Esophagus squamous epithelium (tissue), 4 donors: ENCODE results near the gene C2orf78.

Experiments used
- CTCF ChIP-seq, 6 experiments: fragments of 450-650 bp in 4 of 6; fragments of 200-600 bp in 2 of 6; sonication (generic) in 2 of 6; IDR thresholded peaks; one replicate each; pipeline ENCODE4 v1.5.1; 2016 to 2019; ENCODE audit warnings: antibody characterized with exemption in 6 of 6, mild to moderate bottlenecking in 4 of 6, moderate library complexity in 4 of 6
- POLR2A ChIP-seq, 4 donors: fragments of 450-650 bp; IDR thresholded peaks; one replicate each; pipeline ENCODE4 v1.6.1; 2017; ENCODE audit warnings: antibody characterized with exemption in 4 of 4, mild to moderate bottlenecking in 4 of 4, moderate library complexity in 3 of 4

- no peak for TF ChIP-seq CTCF (IDR thresholded peaks at IDR 0.05)
- no peak for TF ChIP-seq POLR2A (IDR thresholded peaks at IDR 0.05)
Measured at GRCh38 chr2:73837847-73838585, 54.0 kb downstream of the C2orf78 start.
